Loucy (cell line): ENCODE data around the gene SCN7A.

Experiments
- H2AFZ ChIP-seq: fragments of 200-600 bp; sonication (generic); 2 replicates; pipeline ENCODE4 v1.6.0; 2016; ENCODE audit warnings: antibody characterized with exemption, mild to moderate bottlenecking, low read length, moderate library complexity
- H3F3A ChIP-seq: fragments of 200-600 bp; 2 replicates; pipeline ENCODE4 v1.6.0; 2016; ENCODE audit warnings: antibody characterized with exemption, low read depth, mild to moderate bottlenecking
- H3K27me3 ChIP-seq: fragments of 200-600 bp; sonication (generic); 2 replicates; pipeline ENCODE4 v1.6.1; 2014; ENCODE audit warnings: low read length, mild to moderate bottlenecking; ENCODE audit not compliant: insufficient read depth, poor library complexity, severe bottlenecking
- H3K36me3 ChIP-seq: fragments of 200-600 bp; sonication (generic); 2 replicates; pipeline ENCODE4 v1.6.1; 2016; ENCODE audit warnings: low read length; ENCODE audit not compliant: insufficient read depth
- H3K4me1 ChIP-seq: fragments of 200-600 bp; sonication (generic); 2 replicates; pipeline ENCODE4 v1.5.1; 2014; ENCODE audit warnings: low read length, mild to moderate bottlenecking; ENCODE audit not compliant: insufficient read depth, poor library complexity, severe bottlenecking
- H3K4me2 ChIP-seq: fragments of 200-600 bp; sonication (generic); 2 replicates; pipeline ENCODE4 v1.6.0; 2014; ENCODE audit warnings: antibody characterized with exemption, low read length, low read depth, mild to moderate bottlenecking; ENCODE audit not compliant: poor library complexity, severe bottlenecking
- H3K4me3 ChIP-seq: fragments of 200-600 bp; sonication (generic); 2 replicates; pipeline ENCODE4 v1.5.1; 2014; ENCODE audit warnings: low read length, mild to moderate bottlenecking, mixed read lengths; ENCODE audit not compliant: poor library complexity, severe bottlenecking
- H3K79me2 ChIP-seq: fragments of 200-600 bp; sonication (generic); 2 replicates; pipeline ENCODE4 v1.6.1; 2014; ENCODE audit warnings: low read length; ENCODE audit not compliant: insufficient read depth
- H3K9ac ChIP-seq: fragments of 200-600 bp; sonication (generic); 2 replicates; pipeline ENCODE4 v1.6.0; 2014; ENCODE audit warnings: mild to moderate bottlenecking, low read depth, low read length, moderate library complexity; ENCODE audit not compliant: poor library complexity, severe bottlenecking
- H3K9me2 ChIP-seq: fragments of 200-600 bp; sonication (generic); replicated peaks from 2 replicates; pipeline ENCODE4 v1.6.1; 2016; ENCODE audit warnings: low read depth, low read length, mixed read lengths
- H3K9me3 ChIP-seq: fragments of 200-600 bp; sonication (generic); 2 replicates; pipeline ENCODE4 v1.6.1; 2014; ENCODE audit warnings: mild to moderate bottlenecking, antibody characterized with exemption, low read length, low read depth; ENCODE audit not compliant: insufficient read depth
- H4K20me1 ChIP-seq: fragments of 200-600 bp; sonication (generic); 2 replicates; pipeline ENCODE4 v1.6.0; 2014; ENCODE audit warnings: antibody characterized with exemption, low read length, mild to moderate bottlenecking; ENCODE audit not compliant: insufficient read depth, poor library complexity, severe bottlenecking
- EZH2phosphoT487 ChIP-seq: fragments of 200-600 bp; IDR thresholded peaks from 2 replicates; pipeline ENCODE4 v1.6.1; 2018; ENCODE audit warnings: antibody characterized with exemption, mild to moderate bottlenecking, moderate library complexity, borderline replicate concordance
- TF ChIP-seq, protein P1 (sequence below): fragments of 200-600 bp; sonication (generic); conservative IDR thresholded peaks from 2 replicates; pipeline ENCODE4 v1.5.1; 2014; ENCODE audit warnings: mild to moderate bottlenecking, antibody characterized with exemption, low read length

SCN7A gene

DNA sequence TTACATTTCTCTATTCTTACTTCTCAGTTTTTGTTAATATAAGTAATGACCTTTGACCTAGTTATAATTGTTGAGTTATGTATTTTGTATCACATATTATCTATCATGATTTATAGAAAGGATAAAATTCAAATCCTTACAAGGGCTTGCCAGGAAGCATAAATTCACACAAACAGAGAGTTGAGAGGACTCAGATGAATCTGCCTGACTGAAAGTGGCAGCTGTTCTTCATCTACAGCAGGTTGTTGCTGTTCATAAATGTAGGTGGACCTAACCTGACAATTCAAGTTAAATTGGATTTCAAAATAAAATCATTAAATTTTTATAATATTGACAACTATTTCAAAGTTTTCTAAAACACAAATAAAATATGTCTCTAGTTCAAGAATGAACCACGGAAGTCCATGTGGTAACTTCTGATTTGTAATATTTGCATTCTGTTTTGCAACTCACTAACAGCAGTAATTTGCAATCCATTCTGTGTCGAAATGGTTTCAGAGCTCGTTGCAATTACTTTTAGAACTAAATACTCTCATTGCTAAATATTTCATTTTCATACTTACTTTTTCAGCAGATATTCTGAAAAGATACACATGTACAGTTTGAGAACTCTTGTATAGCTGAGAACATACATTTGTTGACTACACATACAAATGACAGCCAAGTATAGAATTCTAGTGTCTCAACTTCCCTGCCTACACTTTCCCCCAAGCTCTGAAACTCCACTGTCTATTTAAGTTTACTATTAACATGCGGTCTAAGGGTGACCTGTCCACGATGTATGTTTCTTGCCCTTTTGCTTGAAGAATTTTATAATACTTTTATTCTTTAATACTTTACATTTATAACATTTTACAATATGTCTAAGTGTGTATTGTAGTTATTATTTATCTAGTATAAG, 25.7 kb downstream of the SCN7A start:
- Histone ChIP-seq H3K9ac (no peak overlapping the region), H3K9me2 (no peaks in the 10 kb centered on the region), H3K4me1 (no peaks in the 10 kb centered on the region), H3K9me3 (no peaks in the 10 kb centered on the region), H3K4me2 (no peak overlapping the region), H3K36me3 (no peaks in the 10 kb centered on the region), H3K27me3 (no peaks in the 10 kb centered on the region), H4K20me1 (no peaks in the 10 kb centered on the region), H3K79me2 (no peaks in the 10 kb centered on the region), H2AFZ (no peak overlapping the region), H3K4me3 (no peak overlapping the region), H3F3A (no peaks in the 10 kb centered on the region)
- TF ChIP-seq, protein P1, sequence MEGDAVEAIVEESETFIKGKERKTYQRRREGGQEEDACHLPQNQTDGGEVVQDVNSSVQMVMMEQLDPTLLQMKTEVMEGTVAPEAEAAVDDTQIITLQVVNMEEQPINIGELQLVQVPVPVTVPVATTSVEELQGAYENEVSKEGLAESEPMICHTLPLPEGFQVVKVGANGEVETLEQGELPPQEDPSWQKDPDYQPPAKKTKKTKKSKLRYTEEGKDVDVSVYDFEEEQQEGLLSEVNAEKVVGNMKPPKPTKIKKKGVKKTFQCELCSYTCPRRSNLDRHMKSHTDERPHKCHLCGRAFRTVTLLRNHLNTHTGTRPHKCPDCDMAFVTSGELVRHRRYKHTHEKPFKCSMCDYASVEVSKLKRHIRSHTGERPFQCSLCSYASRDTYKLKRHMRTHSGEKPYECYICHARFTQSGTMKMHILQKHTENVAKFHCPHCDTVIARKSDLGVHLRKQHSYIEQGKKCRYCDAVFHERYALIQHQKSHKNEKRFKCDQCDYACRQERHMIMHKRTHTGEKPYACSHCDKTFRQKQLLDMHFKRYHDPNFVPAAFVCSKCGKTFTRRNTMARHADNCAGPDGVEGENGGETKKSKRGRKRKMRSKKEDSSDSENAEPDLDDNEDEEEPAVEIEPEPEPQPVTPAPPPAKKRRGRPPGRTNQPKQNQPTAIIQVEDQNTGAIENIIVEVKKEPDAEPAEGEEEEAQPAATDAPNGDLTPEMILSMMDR = no peak
- no peak for TF ChIP-seq EZH2phosphoT487

DNA sequence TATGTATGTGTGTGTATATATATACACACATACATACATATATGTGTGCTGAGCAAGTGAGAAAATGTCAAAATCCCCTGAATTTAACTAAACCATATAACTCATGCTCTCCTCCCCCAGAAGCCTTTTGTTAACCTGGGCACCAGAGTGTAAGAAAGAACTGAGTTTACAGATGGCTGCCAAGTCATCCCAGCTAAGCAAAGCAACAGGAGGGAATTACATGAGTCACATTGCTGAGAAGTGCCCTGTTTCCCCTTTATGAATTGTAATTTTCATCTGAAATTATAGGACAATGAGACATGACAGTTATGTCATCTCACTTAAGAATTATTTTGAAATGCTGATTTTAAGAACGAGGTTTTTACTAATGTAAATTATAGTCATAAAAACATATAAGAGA, 29.9 kb downstream of the SCN7A start:
- Histone ChIP-seq H3K9ac (no peak overlapping the region), H3K4me2 (no peak overlapping the region), H3K4me1 (no peaks in the 10 kb centered on the region), H3K27me3 (no peaks in the 10 kb centered on the region), H4K20me1 (no peaks in the 10 kb centered on the region), H3K9me2 (no peaks in the 10 kb centered on the region), H3F3A (no peaks in the 10 kb centered on the region), H3K9me3 (no peaks in the 10 kb centered on the region), H3K79me2 (no peaks in the 10 kb centered on the region), H3K36me3 (no peaks in the 10 kb centered on the region), H2AFZ (no peak overlapping the region), H3K4me3 (no peak overlapping the region)
- TF ChIP-seq EZH2phosphoT487 = no peak
- TF ChIP-seq, protein P1 = no peak

DNA sequence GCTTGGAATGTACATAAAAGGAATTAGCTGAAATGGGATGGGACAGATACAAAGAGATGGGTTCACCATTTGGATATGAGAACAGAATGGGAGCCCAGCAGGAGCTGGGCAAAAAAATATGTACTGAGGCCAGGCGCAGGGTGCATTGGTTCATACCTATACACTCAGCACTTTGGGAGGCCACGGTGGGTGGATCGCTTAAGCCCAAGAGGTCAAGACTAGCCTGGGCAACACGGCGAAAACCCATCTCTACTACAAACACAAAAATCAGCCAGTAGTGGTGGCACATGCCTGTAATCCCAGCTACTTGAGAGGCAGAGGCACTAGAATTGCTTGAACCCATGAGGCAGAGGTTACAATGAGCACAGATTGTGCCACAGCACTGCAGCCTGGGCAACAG, 30.4 kb downstream of the SCN7A start:
- Histone ChIP-seq H3K36me3 (no peaks in the 10 kb centered on the region), H3F3A (no peaks in the 10 kb centered on the region), H4K20me1 (no peaks in the 10 kb centered on the region), H3K4me2 (no peak overlapping the region), H3K27me3 (no peaks in the 10 kb centered on the region), H3K79me2 (no peaks in the 10 kb centered on the region), H2AFZ (no peak overlapping the region), H3K9ac (no peak overlapping the region), H3K4me3 (no peak overlapping the region), H3K9me3 (no peaks in the 10 kb centered on the region), H3K4me1 (no peaks in the 10 kb centered on the region), H3K9me2 (no peaks in the 10 kb centered on the region)
- TF ChIP-seq, protein P1 = no peak
- TF ChIP-seq EZH2phosphoT487 = no peak
